ENCODE results near the gene GADD45A.
"Not testable (repeated sequence)": the region's sequence is repeated elsewhere in the genome, so short reads cannot be mapped to it uniquely, and the experiment has no call there.

The GADD45A gene

GRCh38 chr1:67652800-67653199 is 32.2 kb upstream of the GADD45A start:
- DNase-seq (ENCODE audit: insufficient read length, low spot score) (no peak), FAIRE-seq (no peak)
- TF ChIP-seq CTCF (IDR thresholded peaks at IDR 0.05; ENCODE audit: insufficient read depth, missing control alignments) = no peak

DNA sequence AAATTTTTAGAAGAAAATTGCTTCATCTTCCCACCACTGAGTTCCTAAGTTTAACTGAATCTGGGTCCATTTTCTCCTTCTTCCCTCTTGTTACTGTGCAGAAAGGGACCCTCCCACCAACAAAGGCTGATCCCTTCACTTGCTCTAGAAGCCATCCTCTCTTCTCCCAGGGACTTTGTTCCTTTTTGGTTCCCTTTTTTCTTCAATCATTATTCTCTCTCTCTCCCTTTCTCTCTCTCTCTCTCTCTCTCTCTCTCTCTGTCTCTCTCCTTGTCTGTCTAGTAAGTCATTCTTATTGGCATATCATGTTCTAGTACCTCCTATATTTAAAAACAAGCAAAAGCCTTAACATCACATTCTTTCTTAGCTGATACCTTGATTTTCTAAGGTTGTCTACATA is 31.7 kb upstream of the GADD45A start:
- FAIRE-seq = no peak
- DNase-seq (ENCODE audit: insufficient read length, low spot score) = no peak
- TF ChIP-seq CTCF (IDR thresholded peaks at IDR 0.05; ENCODE audit: insufficient read depth, missing control alignments) = no peak

- FAIRE-seq (no peak), DNase-seq (ENCODE audit: insufficient read length, low spot score) (no peak)
- no peak for TF ChIP-seq CTCF (IDR thresholded peaks at IDR 0.05; ENCODE audit: insufficient read depth, missing control alignments)
Measured at GRCh38 chr1:67655581-67655980, 29.4 kb upstream of the GADD45A start.

- not testable (repeated sequence) for DNase-seq (ENCODE audit: insufficient read length, low spot score); FAIRE-seq
Measured at GRCh38 chr1:67657152-67657551, 27.8 kb upstream of the GADD45A start.

DNA sequence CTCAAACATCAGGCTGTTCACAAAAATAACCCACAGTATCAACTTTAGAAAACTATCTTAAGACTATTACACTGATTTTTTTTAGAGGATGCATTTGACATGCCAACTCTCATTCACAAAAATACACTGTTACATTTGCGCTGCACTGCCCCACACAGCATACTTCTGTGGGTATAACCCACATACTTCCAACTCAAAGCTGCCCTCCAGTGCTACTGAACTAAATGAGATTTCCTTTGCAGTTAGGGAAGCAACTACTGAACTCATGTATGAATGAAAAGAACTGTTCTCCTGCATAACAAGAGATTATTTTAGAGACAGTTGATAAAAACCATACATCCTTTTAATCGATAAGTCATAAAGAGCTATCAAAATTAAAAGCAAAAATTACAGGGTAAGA is 25.8 kb upstream of the GADD45A start:
- FAIRE-seq = no peak
- TF ChIP-seq CTCF (IDR thresholded peaks at IDR 0.05; ENCODE audit: insufficient read depth, missing control alignments) = no peak
- DNase-seq (ENCODE audit: insufficient read length, low spot score) = no peak

DNA sequence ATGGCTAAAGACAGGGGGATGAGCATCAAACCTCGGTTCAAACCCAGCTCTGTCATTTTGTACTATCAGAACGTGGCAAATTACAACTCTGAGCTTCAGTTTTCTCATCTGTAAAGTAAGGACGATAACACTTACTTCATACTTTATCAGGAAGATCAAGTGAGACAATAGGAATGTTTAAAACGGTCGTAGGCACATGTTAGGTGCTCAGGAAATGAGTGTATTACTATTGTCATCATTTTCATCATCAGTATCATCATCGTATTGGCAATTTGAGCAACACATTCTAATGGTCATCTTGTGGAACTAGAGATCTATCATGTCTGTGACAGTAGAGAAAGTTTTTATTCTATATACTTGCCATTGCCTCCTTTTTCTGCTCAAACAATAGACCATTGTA is 22.1 kb upstream of the GADD45A start:
- DNase-seq (ENCODE audit: insufficient read length, low spot score) (no peak), FAIRE-seq (no peak)
- TF ChIP-seq CTCF (IDR thresholded peaks at IDR 0.05; ENCODE audit: insufficient read depth, missing control alignments) = no peak

DNA sequence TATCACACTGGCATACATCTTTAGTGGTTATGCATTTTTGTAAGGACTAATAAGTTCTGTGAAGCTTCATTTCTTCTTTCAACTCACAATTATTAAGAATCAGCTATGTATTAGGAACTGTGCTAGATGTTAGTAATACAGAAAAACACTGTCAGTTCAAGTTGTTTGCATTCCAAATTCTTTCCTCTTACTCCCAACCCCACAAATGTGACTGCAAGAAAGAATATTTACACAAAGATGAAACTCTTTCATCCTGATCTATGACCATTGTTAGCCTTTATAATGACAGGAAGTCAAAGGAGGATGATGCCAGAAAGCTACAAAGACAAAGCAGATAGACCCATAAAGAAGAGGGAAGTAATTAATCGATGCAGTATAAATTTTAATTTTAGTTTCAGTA is 21.0 kb upstream of the GADD45A start:
- DNase-seq (ENCODE audit: insufficient read length, low spot score) = no peak
- FAIRE-seq = no peak
- TF ChIP-seq CTCF (IDR thresholded peaks at IDR 0.05; ENCODE audit: insufficient read depth, missing control alignments) = no peak

GRCh38 chr1:67665307-67665706 is 19.7 kb upstream of the GADD45A start:
- not testable (repeated sequence) for FAIRE-seq; DNase-seq (ENCODE audit: insufficient read length, low spot score)

All from D721Med (cell line).